SJSA1 (cell line): ENCODE results near the gene ALAS1. TPM values are rescaled to one million over a fixed set of nuclear protein-coding genes. Genes with fewer than 3 reads are reported as not detected.

Experiments
- DNase-seq, 2 experiments: peaks; one replicate each; pipeline ENCODE4 v3.0.0-alpha.2; 2015 to 2020; ENCODE audit warnings: low spot score in 2 of 2, low read depth in 1 of 2
- H3K27ac ChIP-seq: fragments of 250-450 bp; sonication (Bioruptor Pico); 2 replicates; pipeline ENCODE4 v1.5.1; 2020; ENCODE audit warnings: mild to moderate bottlenecking, moderate library complexity
- H3K27me3 ChIP-seq: fragments of 250-450 bp; sonication (Bioruptor Pico); replicated peaks from 2 replicates; pipeline ENCODE4 v1.5.1; 2020; ENCODE audit warnings: mild to moderate bottlenecking, moderate library complexity
- H3K36me3 ChIP-seq: fragments of 250-450 bp; sonication (Bioruptor Pico); 2 replicates; pipeline ENCODE4 v1.5.1; 2020; ENCODE audit warnings: mild to moderate bottlenecking
- H3K4me1 ChIP-seq: fragments of 250-450 bp; sonication (Bioruptor Pico); replicated peaks from 2 replicates; pipeline ENCODE4 v1.6.1; 2021; ENCODE audit warnings: mild to moderate bottlenecking
- H3K4me3 ChIP-seq: fragments of 250-450 bp; sonication (Bioruptor Pico); 2 replicates; pipeline ENCODE4 v1.5.1; 2020; ENCODE audit warnings: mild to moderate bottlenecking
- H3K9me3 ChIP-seq: fragments of 250-450 bp; sonication (Bioruptor Pico); replicated peaks from 2 replicates; pipeline ENCODE4 v1.5.1; 2020; ENCODE audit warnings: mild to moderate bottlenecking
- total RNA-seq: library from RNA; depleted of rRNA; stranded (reverse); fragments of >200 nt; shearing (Covaris generic); gene quantifications from 2 replicates; pipeline ENCODE4 v1.2.3, GENCODE V29; 2014

ALAS1 gene
- total RNA-seq, 1 experiment from 2014 or later = 44.8 TPM

GRCh38 chr3:52183786-52184445 lies 14.0 kb upstream of the ALAS1 start:
- H3K9me3 ChIP-seq = no peaks in the 10 kb centered on the region
- no peak overlapping the region for H3K27ac ChIP-seq
- no peaks in the 10 kb centered on the region for H3K27me3 ChIP-seq
- no peak for DNase-seq
- H3K36me3 ChIP-seq = no peaks in the 10 kb centered on the region
- peaks cover 12% of the 10 kb centered on the region for H3K4me1 ChIP-seq
- H3K4me3 ChIP-seq = no peak overlapping the region

DNA sequence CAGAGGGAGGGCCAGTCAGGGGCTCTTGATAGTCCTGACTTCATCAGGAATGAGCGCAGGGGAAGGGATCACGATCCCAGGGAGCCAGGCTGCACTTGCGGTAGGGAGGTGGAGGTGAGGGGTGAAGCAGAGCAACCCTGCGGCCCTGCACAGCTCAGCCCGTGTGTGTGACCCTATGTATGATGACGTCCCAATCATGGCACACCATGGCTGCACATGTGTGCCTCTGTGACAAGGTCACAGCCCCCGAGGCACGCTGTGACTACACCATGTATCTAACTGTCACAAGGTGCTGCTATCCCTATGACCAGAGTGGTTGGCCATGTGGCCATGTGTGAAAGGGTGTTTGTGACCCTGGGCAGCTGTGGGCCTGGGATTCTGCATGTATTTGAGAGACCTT lies 13.3 kb upstream of the ALAS1 start:
- peaks cover 17% of the 10 kb centered on the region for H3K4me1 ChIP-seq
- H3K9me3 ChIP-seq = no peaks in the 10 kb centered on the region
- no peak for DNase-seq
- no peaks in the 10 kb centered on the region for H3K27me3 ChIP-seq
- no peak overlapping the region for H3K27ac ChIP-seq
- H3K36me3 ChIP-seq = no peaks in the 10 kb centered on the region
- H3K4me3 ChIP-seq = no peak overlapping the region

DNA sequence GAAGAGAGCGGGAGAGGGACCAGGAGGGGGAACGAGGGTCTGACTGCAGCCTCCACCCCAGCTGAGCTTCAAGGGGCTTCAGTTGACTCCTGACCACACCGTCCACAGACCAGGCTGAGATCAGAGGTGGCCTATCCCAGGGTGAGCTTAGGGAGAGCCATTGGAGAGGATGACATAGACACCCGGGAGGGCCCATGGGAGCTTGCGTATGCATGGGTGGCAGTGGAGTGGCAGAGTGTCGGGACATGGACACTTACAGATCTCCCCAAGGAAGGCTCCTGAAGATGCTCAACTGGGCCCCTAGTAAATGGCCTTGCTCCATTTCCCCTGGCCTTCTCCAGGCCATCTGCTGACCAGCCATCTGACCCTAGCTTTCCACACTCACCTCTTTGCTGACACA lies 12.6 kb upstream of the ALAS1 start:
- no peaks in the 10 kb centered on the region for H3K9me3 ChIP-seq
- no peak overlapping the region for H3K4me3 ChIP-seq
- H3K27ac ChIP-seq = no peak overlapping the region
- no peaks in the 10 kb centered on the region for H3K27me3 ChIP-seq
- no peaks in the 10 kb centered on the region for H3K36me3 ChIP-seq
- no peak for DNase-seq
- peaks cover 23% of the 10 kb centered on the region for H3K4me1 ChIP-seq

DNA sequence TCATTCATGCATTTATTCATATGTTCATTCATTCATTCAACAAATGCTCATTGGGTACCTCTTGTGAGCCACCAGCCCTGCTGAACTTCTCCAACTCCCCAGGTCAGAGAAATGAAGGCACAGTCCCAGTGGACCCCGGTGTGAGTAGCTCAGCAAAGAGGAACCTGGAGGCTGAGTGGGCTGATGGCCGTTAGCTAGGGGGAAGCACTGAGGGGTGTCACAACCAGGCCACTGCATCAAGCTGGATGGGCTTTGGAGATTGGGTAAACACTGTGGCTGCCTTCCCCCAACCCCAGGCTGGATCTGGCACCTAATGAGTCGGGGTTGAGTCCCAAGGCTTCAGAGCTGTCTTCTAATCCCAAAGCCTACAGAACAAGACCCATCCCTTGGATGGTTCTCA lies 12.1 kb upstream of the ALAS1 start:
- no peak for DNase-seq
- no peaks in the 10 kb centered on the region for H3K27me3 ChIP-seq

GRCh38 chr3:52186729-52187128 lies 11.2 kb upstream of the ALAS1 start:
- Histone ChIP-seq H3K27me3 (no peaks in the 10 kb centered on the region), H3K4me3 (no peak overlapping the region), H3K36me3 (no peaks in the 10 kb centered on the region), H3K4me1 (peaks cover 30% of the 10 kb centered on the region), H3K27ac (no peak overlapping the region), H3K9me3 (no peaks in the 10 kb centered on the region)
- DNase-seq = no peak

More for the DNA sequence above, 12.1 kb upstream of the ALAS1 start:
- peaks cover 28% of the 10 kb centered on the region for H3K4me1 ChIP-seq
- H3K9me3 ChIP-seq = no peaks in the 10 kb centered on the region
- no peak overlapping the region for H3K27ac ChIP-seq
- no peak overlapping the region for H3K4me3 ChIP-seq
- H3K36me3 ChIP-seq = no peaks in the 10 kb centered on the region

GRCh38 chr3:52188556-52188955 lies 9.4 kb upstream of the ALAS1 start:
- Histone ChIP-seq H3K4me3 (no peak overlapping the region), H3K27ac (no peak overlapping the region), H3K9me3 (no peaks in the 10 kb centered on the region), H3K4me1 (peaks cover 40% of the 10 kb centered on the region), H3K36me3 (no peaks in the 10 kb centered on the region), H3K27me3 (no peaks in the 10 kb centered on the region)
- no peak for DNase-seq

DNA sequence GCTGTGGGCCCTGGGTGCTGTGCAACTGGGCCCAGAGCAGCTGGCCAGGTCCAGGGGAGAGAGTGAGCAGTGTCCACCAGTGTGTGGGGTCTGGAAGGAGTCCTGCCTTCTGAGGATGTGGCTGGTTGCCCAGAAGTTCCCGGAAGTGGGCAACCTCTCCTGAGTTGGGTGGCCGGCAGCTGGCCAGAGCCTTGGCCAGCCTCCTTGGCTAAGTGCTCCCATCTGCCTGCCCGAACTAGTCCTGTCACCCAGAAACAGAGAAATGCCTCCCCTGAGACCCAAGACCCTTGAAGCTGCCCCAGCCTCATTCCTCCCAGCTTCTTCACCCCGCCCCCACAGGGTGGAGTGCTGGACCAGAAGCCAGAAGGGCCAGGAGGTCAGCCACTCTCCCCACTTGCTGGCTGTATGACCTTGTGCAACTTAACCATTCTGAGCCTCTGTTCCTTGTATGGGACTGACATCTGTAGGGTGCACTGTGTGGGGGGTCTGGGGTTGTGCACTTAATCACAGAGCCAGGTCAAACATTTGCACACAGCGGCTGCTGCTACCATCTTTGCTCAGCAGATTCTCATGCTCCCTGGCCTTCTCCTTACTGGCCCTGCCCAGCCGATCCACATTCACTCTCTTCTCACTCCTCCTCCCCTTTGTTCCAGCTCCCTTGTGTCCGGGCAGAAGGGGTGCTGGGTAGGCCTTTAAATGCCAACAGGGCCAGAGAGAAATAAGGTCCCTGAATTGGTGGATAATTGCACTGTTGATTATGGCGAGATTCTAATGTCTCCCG lies 7.5 kb upstream of the ALAS1 start:
- DNase-seq = peak; percentile 85 to 88
- no peaks in the 10 kb centered on the region for H3K36me3 ChIP-seq
- H3K4me3 ChIP-seq = no peak overlapping the region
- H3K27me3 ChIP-seq = no peaks in the 10 kb centered on the region
- H3K27ac ChIP-seq = peak overlapping the region; percentile 36
- no peaks in the 10 kb centered on the region for H3K9me3 ChIP-seq
- H3K4me1 ChIP-seq = peaks cover 40% of the 10 kb centered on the region

GRCh38 chr3:52191663-52192062 lies 6.3 kb upstream of the ALAS1 start:
- Histone ChIP-seq H3K4me1 (peaks cover 44% of the 10 kb centered on the region), H3K27me3 (no peaks in the 10 kb centered on the region), H3K27ac (peak overlapping the region; percentile 36; the same call in 1 of the 2 replicates), H3K36me3 (no peaks in the 10 kb centered on the region), H3K4me3 (no peak overlapping the region), H3K9me3 (no peaks in the 10 kb centered on the region)
- no peak for DNase-seq

DNA sequence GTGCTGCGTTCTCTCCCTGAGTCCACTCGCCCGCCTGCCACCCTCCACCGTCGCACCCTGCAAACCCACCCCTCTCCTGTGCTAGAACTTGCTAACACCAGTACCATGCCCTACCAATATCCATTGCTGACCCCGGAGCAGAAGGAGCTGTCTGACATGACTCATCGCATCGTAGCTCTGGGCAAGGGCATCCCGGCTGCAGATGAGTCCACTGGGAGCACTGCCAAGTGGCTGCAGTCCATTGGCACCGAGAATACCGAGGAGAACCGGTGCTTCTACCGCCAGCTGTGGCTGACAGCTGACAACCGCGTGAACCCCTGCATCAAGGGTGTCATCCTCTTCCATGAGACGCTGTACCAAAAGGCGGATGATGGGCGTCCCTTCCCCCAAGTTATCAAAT lies 4.9 kb upstream of the ALAS1 start:
- Histone ChIP-seq H3K4me1 (peaks cover 57% of the 10 kb centered on the region), H3K27ac (no peak overlapping the region), H3K9me3 (no peaks in the 10 kb centered on the region), H3K4me3 (no peak overlapping the region), H3K27me3 (no peaks in the 10 kb centered on the region), H3K36me3 (peaks cover 2% of the 10 kb centered on the region)
- no peak for DNase-seq

- H3K4me1 ChIP-seq = peaks cover 60% of the 10 kb centered on the region
- no peak overlapping the region for H3K27ac ChIP-seq
- H3K9me3 ChIP-seq = no peaks in the 10 kb centered on the region
- no peak overlapping the region for H3K4me3 ChIP-seq
- peaks cover 15% of the 10 kb centered on the region for H3K36me3 ChIP-seq
- H3K27me3 ChIP-seq = no peaks in the 10 kb centered on the region
- no peak for DNase-seq
Observed at GRCh38 chr3:52194485-52195290, 3.3 kb upstream of the ALAS1 start.

- Histone ChIP-seq H3K4me1 (peaks cover 54% of the 10 kb centered on the region), H3K27me3 (no peaks in the 10 kb centered on the region), H3K36me3 (peaks cover 21% of the 10 kb centered on the region), H3K27ac (no peak overlapping the region), H3K4me3 (no peak overlapping the region), H3K9me3 (no peaks in the 10 kb centered on the region)
- no peak for DNase-seq
Observed at GRCh38 chr3:52195291-52195597, 2.7 kb upstream of the ALAS1 start.

- H3K27me3 ChIP-seq = no peaks in the 10 kb centered on the region
- no peak for DNase-seq
- no peak overlapping the region for H3K27ac ChIP-seq
- peaks cover 27% of the 10 kb centered on the region for H3K36me3 ChIP-seq
- no peak overlapping the region for H3K4me3 ChIP-seq
- H3K9me3 ChIP-seq = no peaks in the 10 kb centered on the region
- peaks cover 49% of the 10 kb centered on the region for H3K4me1 ChIP-seq
Observed at GRCh38 chr3:52195823-52196331, 2.1 kb upstream of the ALAS1 start.

- DNase-seq = no peak
- Histone ChIP-seq H3K4me1 (peaks cover 44% of the 10 kb centered on the region), H3K9me3 (no peaks in the 10 kb centered on the region), H3K27ac (no peak overlapping the region), H3K27me3 (no peaks in the 10 kb centered on the region), H3K4me3 (no peak overlapping the region), H3K36me3 (peaks cover 38% of the 10 kb centered on the region)
Observed at GRCh38 chr3:52196977-52197376, 983 bp upstream of the ALAS1 start.

- Histone ChIP-seq H3K27ac (peak overlapping the region; percentile 26; the same call in 1 of the 2 replicates), H3K9me3 (no peaks in the 10 kb centered on the region), H3K4me1 (peaks cover 41% of the 10 kb centered on the region), H3K36me3 (peaks cover 43% of the 10 kb centered on the region), H3K27me3 (no peaks in the 10 kb centered on the region), H3K4me3 (peak overlapping the region; percentile 86)
- DNase-seq = no peak
Observed at GRCh38 chr3:52197499-52197841, 490 bp upstream of the ALAS1 start.
